Muscle of leg (tissue), 11 donors: ENCODE data around the gene EIF4G1. TPM values are rescaled to one million over a fixed set of nuclear protein-coding genes. Genes with fewer than 3 reads are reported as not detected.
"Not testable (repeated sequence)": the region's sequence is repeated elsewhere in the genome, so short reads cannot be mapped to it uniquely, and the experiment has no call there.

Source experiments
- DNase-seq: peaks from one replicate; pipeline ENCODE4 v3.0.0; 2013
- H3K27ac ChIP-seq: one replicate; pipeline ENCODE4 v1.5.1; 2013; ENCODE audit warnings: mild to moderate bottlenecking, low read length, control low read depth
- H3K27me3 ChIP-seq: one replicate; pipeline ENCODE4 v1.6.1; 2013; ENCODE audit warnings: low read length; ENCODE audit not compliant: control insufficient read depth, insufficient read depth
- H3K36me3 ChIP-seq: one replicate; pipeline ENCODE4 v1.6.1; 2013; ENCODE audit warnings: low read length; ENCODE audit not compliant: control insufficient read depth, insufficient read depth
- H3K4me1 ChIP-seq: one replicate; pipeline ENCODE4 v1.6.1; 2013; ENCODE audit warnings: low read length; ENCODE audit not compliant: control insufficient read depth, insufficient read depth
- H3K4me3 ChIP-seq: one replicate; pipeline ENCODE4 v1.5.1; 2013; ENCODE audit warnings: low read length, control low read depth
- H3K9me3 ChIP-seq: replicated peaks from 2 replicates; pipeline ENCODE4 v1.6.1; 2013; ENCODE audit warnings: low read depth, low read length; ENCODE audit not compliant: control insufficient read depth
- WGBS: methylation state at CpG from one replicate; pipeline ENCODE4 v1.1.5; 2013; ENCODE audit warnings: missing lambda C conversion rate; ENCODE audit not compliant: insufficient coverage; 5-methylcytosine and 5-hydroxymethylcytosine counted together
- polyA plus RNA-seq, 8 donors: library from polyadenylated mRNA; unstranded; fragments of 120-200 nt; gene quantifications; one replicate each; pipeline versions ENCODE4 v1.2.1 to v1.2.3, GENCODE V29; 2013; ENCODE audit warnings: inconsistent platforms in 1 of 8, low replicate concordance in 1 of 8; ENCODE audit not compliant: insufficient read length in 8 of 8, insufficient read depth in 1 of 8
- total RNA-seq: library from RNA; stranded (reverse); fragments of 120-200 nt; gene quantifications from one replicate; pipeline ENCODE4 v1.2.4, GENCODE V29; 2013

Gene EIF4G1
- total and polyA plus RNA-seq, 9 donors, result 115 to 242 (median 193) TPM

DNA sequence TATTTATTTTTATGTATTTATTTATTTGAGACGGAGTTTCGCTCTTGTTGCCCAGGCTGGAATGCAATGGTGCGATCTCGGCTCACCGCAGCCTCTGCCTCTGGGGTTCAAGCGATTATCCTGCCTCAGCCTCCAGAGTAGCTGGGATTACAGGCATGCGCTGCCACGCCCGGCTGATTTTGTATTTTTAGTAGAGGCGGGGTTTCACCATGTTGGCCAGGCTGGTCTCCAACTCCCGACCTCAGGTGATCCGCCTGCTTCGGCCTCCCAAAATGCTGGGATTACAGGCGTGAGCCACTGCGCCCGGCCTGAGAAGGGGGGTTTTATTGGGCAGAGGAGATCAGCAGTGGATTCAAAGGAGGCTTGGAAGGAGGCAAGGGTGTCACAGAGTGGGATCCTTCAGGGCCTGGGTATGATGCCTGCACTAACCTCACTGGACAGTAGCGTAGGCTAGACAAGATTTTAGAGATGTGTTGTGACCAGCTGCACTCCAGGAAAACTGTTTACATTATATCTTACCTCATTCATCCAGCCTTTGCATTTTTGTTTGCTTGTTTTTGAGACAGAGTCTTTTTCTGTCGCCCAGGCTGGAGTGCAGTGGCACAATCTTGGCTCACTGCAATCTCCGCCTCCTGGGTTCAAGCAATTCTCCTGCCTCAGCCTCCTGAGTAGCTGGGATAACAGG lies 25.2 kb downstream of the EIF4G1 start:
- 92% methylated on average over 14 of the region's 19 CpGs for WGBS
- H3K9me3 ChIP-seq, H3K4me3 ChIP-seq, DNase-seq, H3K27me3 ChIP-seq, H3K27ac ChIP-seq: not testable (repeated sequence)
- peaks cover 34% of the 10 kb centered on the region for H3K36me3 ChIP-seq
- H3K4me1 ChIP-seq, result peaks cover 42% of the 10 kb centered on the region

DNA sequence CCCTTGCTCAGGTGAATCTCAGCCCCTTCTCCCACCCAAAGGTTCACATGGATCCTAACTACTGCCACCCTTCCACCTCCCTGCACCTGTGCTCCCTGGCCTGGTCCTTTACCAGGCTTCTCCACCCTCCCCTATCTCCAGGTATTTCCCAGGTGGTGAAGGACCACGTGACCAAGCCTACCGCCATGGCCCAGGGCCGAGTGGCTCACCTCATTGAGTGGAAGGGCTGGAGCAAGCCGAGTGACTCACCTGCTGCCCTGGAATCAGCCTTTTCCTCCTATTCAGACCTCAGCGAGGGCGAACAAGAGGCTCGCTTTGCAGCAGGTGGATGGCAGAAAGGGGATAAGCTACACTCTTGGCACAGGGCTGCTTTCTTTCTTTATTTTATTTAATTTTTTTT lies 27.5 kb downstream of the EIF4G1 start:
- Histone ChIP-seq H3K4me3 (no peak overlapping the region), H3K9me3 (no peaks in the 10 kb centered on the region), H3K27ac (no peak overlapping the region), H3K27me3 (no peaks in the 10 kb centered on the region), H3K4me1 (peaks cover 36% of the 10 kb centered on the region), H3K36me3 (peaks cover 35% of the 10 kb centered on the region)
- WGBS, result 73% methylated on average over 4 of the region's 7 CpGs
- DNase-seq, result no peak

DNA sequence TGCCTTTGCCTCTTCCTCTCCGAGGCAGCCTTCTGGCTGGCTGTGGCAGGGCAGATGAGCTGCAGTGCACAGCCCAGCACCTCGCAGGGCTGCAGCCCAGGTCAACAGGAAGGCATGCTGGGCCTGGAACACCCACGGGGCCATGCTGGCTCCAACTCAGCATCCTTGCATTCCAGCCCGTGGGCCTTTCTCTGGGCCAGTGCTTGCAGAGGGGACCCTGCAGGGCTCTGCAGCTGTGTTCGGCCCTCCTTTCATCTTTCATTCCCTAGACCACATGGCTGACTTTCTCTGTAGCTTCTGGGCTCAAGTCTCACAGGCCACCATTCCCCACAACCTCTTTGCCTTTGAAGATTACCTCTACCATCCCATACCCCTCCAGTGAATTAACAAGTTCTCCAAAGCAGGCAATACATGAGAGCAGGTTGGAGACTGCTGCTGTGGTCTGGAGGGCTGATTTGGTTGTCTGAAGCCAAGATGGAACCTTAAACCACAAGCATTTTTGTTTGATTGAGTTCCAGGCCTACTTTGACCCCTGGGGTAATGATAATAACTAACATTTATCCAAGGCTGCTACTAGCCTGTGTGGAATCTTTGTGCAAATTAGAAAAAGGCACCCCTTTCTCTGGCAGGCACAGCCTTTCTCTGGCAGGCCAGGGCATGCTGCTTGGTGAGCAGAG lies 28.9 kb downstream of the EIF4G1 start:
- WGBS, result 42% methylated on average over 5 of the region's 5 CpGs
- Histone ChIP-seq H3K27me3 (no peaks in the 10 kb centered on the region), H3K9me3 (no peaks in the 10 kb centered on the region), H3K27ac (no peak overlapping the region), H3K4me1 (peaks cover 30% of the 10 kb centered on the region), H3K4me3 (no peak overlapping the region), H3K36me3 (peaks cover 36% of the 10 kb centered on the region)
- DNase-seq, result no peak

DNA sequence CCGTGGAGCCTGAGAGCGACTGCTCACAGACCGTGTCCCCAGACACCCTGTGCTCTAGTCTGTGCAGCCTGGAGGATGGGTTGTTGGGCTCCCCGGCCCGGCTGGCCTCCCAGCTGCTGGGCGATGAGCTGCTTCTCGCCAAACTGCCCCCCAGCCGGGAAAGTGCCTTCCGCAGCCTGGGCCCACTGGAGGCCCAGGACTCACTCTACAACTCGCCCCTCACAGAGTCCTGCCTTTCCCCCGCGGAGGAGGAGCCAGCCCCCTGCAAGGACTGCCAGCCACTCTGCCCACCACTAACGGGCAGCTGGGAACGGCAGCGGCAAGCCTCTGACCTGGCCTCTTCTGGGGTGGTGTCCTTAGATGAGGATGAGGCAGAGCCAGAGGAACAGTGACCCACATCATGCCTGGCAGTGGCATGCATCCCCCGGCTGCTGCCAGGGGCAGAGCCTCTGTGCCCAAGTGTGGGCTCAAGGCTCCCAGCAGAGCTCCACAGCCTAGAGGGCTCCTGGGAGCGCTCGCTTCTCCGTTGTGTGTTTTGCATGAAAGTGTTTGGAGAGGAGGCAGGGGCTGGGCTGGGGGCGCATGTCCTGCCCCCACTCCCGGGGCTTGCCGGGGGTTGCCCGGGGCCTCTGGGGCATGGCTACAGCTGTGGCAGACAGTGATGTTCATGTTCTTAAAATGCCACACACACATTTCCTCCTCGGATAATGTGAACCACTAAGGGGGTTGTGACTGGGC lies 30.3 kb downstream of the EIF4G1 start:
- 77% methylated on average over 10 of the region's 24 CpGs for WGBS
- Histone ChIP-seq H3K36me3 (peaks cover 36% of the 10 kb centered on the region), H3K27ac (no peak overlapping the region), H3K9me3 (no peaks in the 10 kb centered on the region), H3K27me3 (no peaks in the 10 kb centered on the region), H3K4me1 (peaks cover 18% of the 10 kb centered on the region), H3K4me3 (no peak overlapping the region)
- no peak for DNase-seq

DNA sequence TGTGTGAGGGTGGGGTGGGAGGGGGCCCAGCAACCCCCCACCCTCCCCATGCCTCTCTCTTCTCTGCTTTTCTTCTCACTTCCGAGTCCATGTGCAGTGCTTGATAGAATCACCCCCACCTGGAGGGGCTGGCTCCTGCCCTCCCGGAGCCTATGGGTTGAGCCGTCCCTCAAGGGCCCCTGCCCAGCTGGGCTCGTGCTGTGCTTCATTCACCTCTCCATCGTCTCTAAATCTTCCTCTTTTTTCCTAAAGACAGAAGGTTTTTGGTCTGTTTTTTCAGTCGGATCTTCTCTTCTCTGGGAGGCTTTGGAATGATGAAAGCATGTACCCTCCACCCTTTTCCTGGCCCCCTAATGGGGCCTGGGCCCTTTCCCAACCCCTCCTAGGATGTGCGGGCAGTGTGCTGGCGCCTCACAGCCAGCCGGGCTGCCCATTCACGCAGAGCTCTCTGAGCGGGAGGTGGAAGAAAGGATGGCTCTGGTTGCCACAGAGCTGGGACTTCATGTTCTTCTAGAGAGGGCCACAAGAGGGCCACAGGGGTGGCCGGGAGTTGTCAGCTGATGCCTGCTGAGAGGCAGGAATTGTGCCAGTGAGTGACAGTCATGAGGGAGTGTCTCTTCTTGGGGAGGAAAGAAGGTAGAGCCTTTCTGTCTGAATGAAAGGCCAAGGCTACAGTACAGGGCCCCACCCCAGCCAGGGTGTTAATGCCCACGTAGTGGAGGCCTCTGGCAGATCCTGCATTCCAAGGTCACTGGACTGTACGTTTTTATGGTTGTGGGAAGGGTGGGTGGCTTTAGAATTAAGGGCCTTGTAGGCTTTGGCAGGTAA lies 31.1 kb downstream of the EIF4G1 start:
- Histone ChIP-seq H3K27me3 (no peaks in the 10 kb centered on the region), H3K27ac (peak overlapping the region; percentile 20), H3K36me3 (peaks cover 36% of the 10 kb centered on the region), H3K4me1 (peaks cover 18% of the 10 kb centered on the region), H3K9me3 (no peaks in the 10 kb centered on the region), H3K4me3 (no peak overlapping the region)
- DNase-seq, result peak; percentile 58
- WGBS, result 33% methylated on average over 12 of the region's 14 CpGs

DNA sequence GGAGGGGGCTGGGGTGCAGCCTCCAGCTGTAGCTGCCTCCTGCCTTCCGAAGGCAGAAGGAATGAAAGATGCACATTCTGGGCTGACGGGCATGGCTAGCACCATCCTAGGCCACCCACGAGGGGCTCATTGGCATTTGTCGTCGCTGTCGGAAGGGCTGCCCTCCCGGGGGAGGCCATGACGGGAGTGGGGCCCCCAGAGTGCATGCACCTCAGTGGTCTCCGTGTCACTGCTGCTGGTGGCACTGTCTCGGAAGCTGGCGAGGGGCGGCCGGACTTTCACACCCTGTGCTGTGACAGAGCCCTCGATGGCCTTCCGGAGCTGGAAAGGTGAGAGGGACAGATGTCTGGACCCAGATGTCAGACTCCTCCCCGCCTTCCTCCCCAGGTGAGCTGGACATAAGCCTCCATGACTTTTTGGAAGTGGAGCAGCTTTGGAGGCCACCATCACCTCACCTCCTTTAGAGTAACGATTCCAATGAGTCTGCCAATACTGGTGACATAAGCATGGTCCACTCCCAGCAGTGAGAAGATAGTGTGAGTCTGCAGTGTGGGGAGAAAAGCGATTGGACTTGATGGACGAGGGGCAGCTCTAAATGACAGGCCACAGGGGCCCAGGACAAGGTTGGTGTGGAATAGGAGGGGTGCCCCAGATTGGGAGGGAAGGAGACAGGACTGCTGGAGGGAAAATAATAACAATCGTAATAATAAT lies 32.2 kb downstream of the EIF4G1 start:
- Histone ChIP-seq H3K9me3 (no peaks in the 10 kb centered on the region), H3K36me3 (peaks cover 32% of the 10 kb centered on the region), H3K4me1 (peaks cover 22% of the 10 kb centered on the region), H3K27me3 (no peaks in the 10 kb centered on the region), H3K27ac (no peak overlapping the region), H3K4me3 (no peak overlapping the region)
- no peak for DNase-seq
- WGBS, result 83% methylated on average over 15 of the region's 20 CpGs

DNA sequence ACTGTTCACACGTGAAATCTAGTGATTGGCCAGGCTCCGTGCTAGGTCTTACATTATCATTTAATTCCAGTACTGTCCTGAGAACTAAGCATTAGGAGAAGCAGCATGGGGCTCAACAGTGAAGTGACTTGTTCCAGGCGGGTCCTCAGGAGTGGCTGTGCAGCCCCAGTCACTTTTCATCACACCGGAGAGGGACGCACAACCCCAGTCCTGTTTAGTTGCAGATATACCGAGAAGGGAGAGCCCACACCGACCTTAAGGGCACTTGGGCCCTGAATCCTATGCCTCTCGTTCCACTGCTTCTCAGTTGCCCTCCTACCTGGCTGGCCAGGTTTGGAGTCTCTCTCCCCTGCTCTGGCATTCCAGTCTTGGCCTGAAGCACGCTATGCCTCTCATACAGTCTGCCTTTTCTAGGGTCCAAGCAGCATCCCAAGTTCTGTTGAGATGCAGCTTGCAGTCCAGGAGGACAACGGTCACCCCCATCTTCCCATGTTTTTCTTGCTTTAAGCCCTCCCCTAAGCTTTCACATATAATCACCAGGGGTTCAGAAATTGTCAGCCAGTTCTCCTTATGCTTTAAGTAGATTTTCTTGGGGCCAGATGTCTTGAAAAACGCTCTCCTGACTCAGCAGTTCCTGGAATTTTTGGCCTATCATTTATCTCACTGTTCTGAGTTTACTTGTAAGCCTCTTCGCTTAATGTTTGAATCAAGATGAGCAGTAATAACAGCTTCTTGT lies 33.1 kb downstream of the EIF4G1 start:
- Histone ChIP-seq H3K4me1 (peaks cover 24% of the 10 kb centered on the region), H3K9me3 (no peaks in the 10 kb centered on the region), H3K27ac (peak overlapping the region; percentile 22), H3K27me3 (no peaks in the 10 kb centered on the region), H3K36me3 (peaks cover 32% of the 10 kb centered on the region), H3K4me3 (no peak overlapping the region)
- 70% methylated on average over 8 of the region's 12 CpGs for whole genome bisulfite sequencing
- DNase-seq, result peak; percentile 79

DNA sequence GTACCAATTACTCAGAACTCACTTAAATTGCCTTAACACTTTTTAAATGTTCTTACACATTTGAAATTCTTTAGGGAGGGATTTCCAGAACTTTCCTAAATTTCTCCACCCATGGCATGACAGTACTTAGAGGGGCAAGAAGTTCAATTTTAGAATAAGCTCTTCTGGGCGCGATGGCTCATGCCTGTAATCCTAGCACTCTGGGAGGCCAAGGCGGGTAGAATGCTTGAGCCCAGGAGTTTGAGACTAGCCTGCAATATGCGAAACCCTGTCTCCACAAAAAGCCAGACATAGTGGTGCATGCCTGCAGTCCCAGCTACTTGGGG lies 33.6 kb downstream of the EIF4G1 start:
- peaks cover 28% of the 10 kb centered on the region for H3K36me3 ChIP-seq
- no peaks in the 10 kb centered on the region for H3K27me3 ChIP-seq
- H3K4me3 ChIP-seq, result no peak overlapping the region
- H3K27ac ChIP-seq, result no peak overlapping the region
- DNase-seq, result no peak
- no peaks in the 10 kb centered on the region for H3K9me3 ChIP-seq
- 50% methylated on average over 4 of the region's 4 CpGs for WGBS
- H3K4me1 ChIP-seq, result peaks cover 23% of the 10 kb centered on the region
